ENCODE measurements around the gene FXYD2.

GRCh38 chr11:117826832-117827231 is 2.3 kb upstream of the FXYD2 start:
- TF ChIP-seq SP2 (IDR thresholded peaks at IDR 0.05; ENCODE audit: low read length) = no peak
- TF ChIP-seq RXRA (IDR thresholded peaks at IDR 0.05; ENCODE audit: insufficient read depth, low read depth, low read length) = no peak
- TF ChIP-seq CTCF (IDR thresholded peaks at IDR 0.05; ENCODE audit: control extremely low read depth in 1 of 3, insufficient read depth in 1 of 3, low read depth in 1 of 3, low read length in 3 of 3) = no peak
- TF ChIP-seq POLR2A (IDR thresholded peaks at IDR 0.05; ENCODE audit: control extremely low read depth in 1 of 2, low read depth in 2 of 2, low read length in 2 of 2) = no peak
- TF ChIP-seq EZH2 (IDR thresholded peaks at IDR 0.05; ENCODE audit: low read depth, low read length, severe bottlenecking) = no peak
- no peak for TF ChIP-seq EP300 (IDR thresholded peaks at IDR 0.05; ENCODE audit: borderline replicate concordance in 1 of 2, low read depth in 2 of 2, low read length in 2 of 2)
- TF ChIP-seq TAF1 (IDR thresholded peaks at IDR 0.05; ENCODE audit: low read depth, low read length) = no peak
- TF ChIP-seq JUN (IDR thresholded peaks at IDR 0.05; ENCODE audit: low read depth, low read length) = no peak
- no peak for TF ChIP-seq SRF (IDR thresholded peaks at IDR 0.05; ENCODE audit: low read depth, low read length)
- no peak for TF ChIP-seq USF2 (IDR thresholded peaks at IDR 0.05; ENCODE audit: low read length)
